Activated CD4-positive, alpha-beta memory T cell treated with anti-CD3 and anti-CD28 coated beads, Interleukin-2, amount 10 ng/mL, durations not matched to agents 7 days and 5 days (primary cell): ENCODE measurements around the gene TMEM52B. TPM values are rescaled to one million over a fixed set of nuclear protein-coding genes. Genes with fewer than 3 reads are reported as not detected.
"Not testable (repeated sequence)": the region's sequence is repeated elsewhere in the genome, so short reads cannot be mapped to it uniquely, and the experiment has no call there.

Experiments used
- CTCF ChIA-PET: fragments of 350-600 bp; sonication (Branson Sonifier 250); formaldehyde crosslinking; loops from one replicate; lab custom pipeline; 2021; ENCODE audit warnings: antibody characterized with exemption, inconsistent platforms; lab: Charles Lee
- POLR2A ChIA-PET: fragments of 350-600 bp; sonication (Branson Sonifier 250); formaldehyde crosslinking; loops from one replicate; lab custom pipeline; 2021; ENCODE audit warnings: antibody characterized with exemption; lab: Charles Lee
- DNase-seq: peaks from one replicate; pipeline ENCODE4 v3.0.0-alpha.2; 2020
- H3K27ac Mint-ChIP-seq: one replicate; pipeline ENCODE4 v1.8.0; 2021; ENCODE audit warnings: mild to moderate bottlenecking, mixed read lengths
- H3K27me3 Mint-ChIP-seq: one replicate; pipeline ENCODE4 v1.8.0; 2021; ENCODE audit warnings: mixed read lengths
- H3K36me3 Mint-ChIP-seq: one replicate; pipeline ENCODE4 v1.8.0; 2021; ENCODE audit warnings: low read depth, mixed read lengths
- H3K4me1 Mint-ChIP-seq: one replicate; pipeline ENCODE4 v1.8.0; 2021; ENCODE audit warnings: mixed read lengths
- H3K4me3 Mint-ChIP-seq: one replicate; pipeline ENCODE4 v1.8.0; 2021; ENCODE audit warnings: mild to moderate bottlenecking, mixed read lengths
- H3K9me3 Mint-ChIP-seq: one replicate; pipeline ENCODE4 v1.8.0; 2021; ENCODE audit warnings: mixed read lengths
- total RNA-seq, 2 experiments: library from RNA; stranded (reverse); gene quantifications; one replicate each; pipeline ENCODE4 v1.2.3, GENCODE V29; 2021

The TMEM52B gene
- total RNA-seq, 2 experiments from 2014 or later = not detected

GRCh38 chr12:10204495-10204894 is 25.7 kb downstream of the TMEM52B start:
- DNase-seq, H3K4me1 Mint-ChIP-seq, H3K4me3 Mint-ChIP-seq, H3K27ac Mint-ChIP-seq, CTCF ChIA-PET, H3K9me3 Mint-ChIP-seq, POLR2A ChIA-PET, H3K36me3 Mint-ChIP-seq: not testable (repeated sequence)
- H3K27me3 Mint-ChIP-seq = peaks cover 20% of the 10 kb centered on the region

GRCh38 chr12:10205220-10205807 is 26.5 kb downstream of the TMEM52B start:
- Mint-ChIP-seq H3K4me3 (no peak overlapping the region), H3K36me3 (no peaks in the 10 kb centered on the region), H3K9me3 (no peaks in the 10 kb centered on the region), H3K4me1 (no peaks in the 10 kb centered on the region), H3K27me3 (peaks cover 20% of the 10 kb centered on the region), H3K27ac (no peak overlapping the region)
- POLR2A ChIA-PET = no interaction called here
- no peak for DNase-seq
- CTCF ChIA-PET = no interaction called here

GRCh38 chr12:10207136-10207535 is 28.3 kb downstream of the TMEM52B start:
- Mint-ChIP-seq H3K27ac (no peak overlapping the region), H3K36me3 (no peaks in the 10 kb centered on the region), H3K4me1 (peaks cover 4% of the 10 kb centered on the region), H3K27me3 (peaks cover 17% of the 10 kb centered on the region), H3K4me3 (no peak overlapping the region), H3K9me3 (no peaks in the 10 kb centered on the region)
- ChIA-PET CTCF (no interaction called here), POLR2A (no interaction called here)
- no peak for DNase-seq

- DNase-seq = no peak
- Mint-ChIP-seq H3K4me3 (no peak overlapping the region), H3K27ac (no peak overlapping the region), H3K4me1 (peaks cover 26% of the 10 kb centered on the region), H3K9me3 (no peaks in the 10 kb centered on the region), H3K27me3 (peaks cover 12% of the 10 kb centered on the region), H3K36me3 (peaks cover 4% of the 10 kb centered on the region)
- POLR2A ChIA-PET = no interaction called here
- CTCF ChIA-PET = no interaction called here
Observed at GRCh38 chr12:10210225-10210624, 31.4 kb downstream of the TMEM52B start.

- CTCF ChIA-PET = no interaction called here
- no peak overlapping the region for H3K4me3 Mint-ChIP-seq
- no peak overlapping the region for H3K27ac Mint-ChIP-seq
- DNase-seq = no peak
- peaks cover 6% of the 10 kb centered on the region for H3K27me3 Mint-ChIP-seq
- POLR2A ChIA-PET = no interaction called here
- peaks cover 4% of the 10 kb centered on the region for H3K36me3 Mint-ChIP-seq
- H3K4me1 Mint-ChIP-seq = peaks cover 33% of the 10 kb centered on the region
- no peaks in the 10 kb centered on the region for H3K9me3 Mint-ChIP-seq
Observed at GRCh38 chr12:10211101-10211939, 32.5 kb downstream of the TMEM52B start.

GRCh38 chr12:10211940-10212738 is 33.3 kb downstream of the TMEM52B start:
- H3K4me1 Mint-ChIP-seq = peaks cover 33% of the 10 kb centered on the region
- H3K4me3 Mint-ChIP-seq = peak overlapping the region; percentile 91
- peak; percentile 87 for DNase-seq
- peaks cover 4% of the 10 kb centered on the region for H3K36me3 Mint-ChIP-seq
- peak overlapping the region; percentile 85 for H3K27ac Mint-ChIP-seq
- POLR2A ChIA-PET = interaction anchor here (0.9 to 1.9 kb wide), 4 partner anchors 401 to 959 kb away, joined by 3 to 7 read pairs (median 5); partner anchors contain the start of genes CD69, MAGOHB and SMIM10L1
- H3K9me3 Mint-ChIP-seq = no peaks in the 10 kb centered on the region
- H3K27me3 Mint-ChIP-seq = peaks cover 2% of the 10 kb centered on the region
- CTCF ChIA-PET = interaction anchor here (1.5 kb wide), 1 partner anchor 45 kb away, joined by 5 read pairs; no protein-coding TSS in a partner anchor

- ChIA-PET CTCF (interaction anchor here (1.5 to 2.6 kb wide), 2 partner anchors 44 to 59 kb away, joined by 5 to 9 read pairs; no protein-coding TSS in a partner anchor), POLR2A (interaction anchor here (0.7 to 2.2 kb wide), 7 partner anchors 14 to 959 kb away, joined by 3 to 7 read pairs (median 5); partner anchors contain the start of genes CD69, MAGOHB and SMIM10L1)
- H3K27ac Mint-ChIP-seq = peak within 1 kb of the TSS; percentile 85
- peaks cover 33% of the 10 kb centered on the region for H3K4me1 Mint-ChIP-seq
- no peaks in the 10 kb centered on the region for H3K9me3 Mint-ChIP-seq
- H3K4me3 Mint-ChIP-seq = peak within 1 kb of the TSS; percentile 91
- DNase-seq = peak; percentile 78
- peaks cover 4% of the 10 kb centered on the region for H3K36me3 Mint-ChIP-seq
- H3K27me3 Mint-ChIP-seq = peaks cover 2% of the 10 kb centered on the region
Observed at GRCh38 chr12:10212739-10213131, 33.9 kb downstream of the TMEM52B start, which contains the start of gene GABARAPL1. GABARAPL1 (plus strand) TSS chr12:10212877; CDS start chr12:10213130, 253 bp downstream.

GRCh38 chr12:10213168-10214135 is 34.6 kb downstream of the TMEM52B start:
- Mint-ChIP-seq H3K27ac (peak overlapping the region; percentile 85), H3K4me3 (peak overlapping the region; percentile 91), H3K36me3 (peaks cover 8% of the 10 kb centered on the region), H3K4me1 (peaks cover 33% of the 10 kb centered on the region), H3K9me3 (no peaks in the 10 kb centered on the region), H3K27me3 (peaks cover 2% of the 10 kb centered on the region)
- ChIA-PET POLR2A (interaction anchor here (0.7 to 2.2 kb wide), 9 partner anchors 14 to 958 kb away, joined by 3 to 7 read pairs (median 5); partner anchors contain the start of genes CD69, MAGOHB and SMIM10L1), CTCF (interaction anchor here (1.0 to 2.6 kb wide), 4 partner anchors 44 to 400 kb away, joined by 4 to 9 read pairs (median 4); no protein-coding TSS in a partner anchor)
- DNase-seq = peak; percentile 78

- ChIA-PET CTCF (interaction anchor here (1.0 to 2.6 kb wide), 3 partner anchors 61 to 400 kb away, joined by 4 to 9 read pairs (median 4); no protein-coding TSS in a partner anchor), POLR2A (interaction anchor here (1.3 to 2.2 kb wide), 5 partner anchors 13 to 957 kb away, joined by 4 to 6 read pairs (median 5); partner anchors contain the start of genes CD69, MAGOHB and SMIM10L1)
- DNase-seq = no peak
- H3K36me3 Mint-ChIP-seq = peaks cover 8% of the 10 kb centered on the region
- peak overlapping the region; percentile 85 for H3K27ac Mint-ChIP-seq
- H3K27me3 Mint-ChIP-seq = peaks cover 2% of the 10 kb centered on the region
- H3K4me1 Mint-ChIP-seq = peaks cover 33% of the 10 kb centered on the region
- H3K4me3 Mint-ChIP-seq = peak overlapping the region; percentile 91
- H3K9me3 Mint-ChIP-seq = no peaks in the 10 kb centered on the region
Observed at GRCh38 chr12:10214136-10214894, 35.5 kb downstream of the TMEM52B start.

GRCh38 chr12:10214895-10215267 is 36.0 kb downstream of the TMEM52B start:
- DNase-seq = no peak
- Mint-ChIP-seq H3K4me1 (peaks cover 33% of the 10 kb centered on the region), H3K27me3 (peaks cover 2% of the 10 kb centered on the region), H3K36me3 (peaks cover 8% of the 10 kb centered on the region), H3K9me3 (no peaks in the 10 kb centered on the region), H3K27ac (no peak overlapping the region), H3K4me3 (no peak overlapping the region)
- CTCF ChIA-PET = interaction anchor here (2.6 kb wide), 1 partner anchor 61 kb away, joined by 9 read pairs; no protein-coding TSS in a partner anchor
- POLR2A ChIA-PET = interaction anchor here (1.3 to 2.2 kb wide), 5 partner anchors 12 to 956 kb away, joined by 4 to 6 read pairs (median 5); partner anchors contain the start of genes CD69, MAGOHB and SMIM10L1
